ENCODE measurements around the gene ELMO1. TPM values are rescaled to one million over a fixed set of nuclear protein-coding genes. Genes with fewer than 3 reads are reported as not detected.

Gene ELMO1
- total RNA-seq, 2 experiments from 2014 or later, result 72.8 to 75.3 TPM

- Mint-ChIP-seq H3K27me3 (no peaks in the 10 kb centered on the region), H3K4me3 (no peak overlapping the region), H3K36me3 (ENCODE audit: low read depth) (peaks cover 9% of the 10 kb centered on the region), H3K4me1 (ENCODE audit: low read depth) (peaks cover 12% of the 10 kb centered on the region), H3K9me3 (no peaks in the 10 kb centered on the region), H3K27ac (no peak overlapping the region)
- no peak for ATAC-seq
- DNase-seq, result no peak
- intact Hi-C loops (cut with micrococcal nuclease), result loop anchor here (10.0 kb wide), 3 partner anchors 123 to 273 kb away; partner anchors contain the start of gene ELMO1
- ChIA-PET POLR2A (no interaction called here), CTCF (no interaction called here)
- TF ChIP-seq CTCF (IDR thresholded peaks at IDR 0.05), result no peak
These were observed 217.1 kb downstream of the ELMO1 start for GRCh38 chr7:37231613-37232012.

- intact Hi-C loops (cut with micrococcal nuclease), result loop anchor here (10.0 kb wide), 3 partner anchors 125 to 275 kb away; partner anchors contain the start of gene ELMO1
- TF ChIP-seq CTCF (IDR thresholded peaks at IDR 0.05), result no peak
- peak; percentile 43 for DNase-seq
- Mint-ChIP-seq H3K4me1 (ENCODE audit: low read depth) (peaks cover 12% of the 10 kb centered on the region), H3K36me3 (ENCODE audit: low read depth) (peaks cover 9% of the 10 kb centered on the region), H3K27ac (no peak overlapping the region), H3K27me3 (no peaks in the 10 kb centered on the region), H3K4me3 (no peak overlapping the region), H3K9me3 (no peaks in the 10 kb centered on the region)
- ChIA-PET POLR2A (no interaction called here), CTCF (interaction anchor here (1.3 to 2.4 kb wide), 2 partner anchors 30 to 121 kb away, joined by 3 to 5 read pairs; no protein-coding TSS in a partner anchor)
- ATAC-seq, result no peak
These were observed 218.4 kb downstream of the ELMO1 start for GRCh38 chr7:37230221-37230620.

- no peak overlapping the region for H3K4me3 Mint-ChIP-seq
- intact Hi-C loops (cut with micrococcal nuclease), result no loop called here
- H3K36me3 Mint-ChIP-seq (ENCODE audit: low read depth), result peaks cover 14% of the 10 kb centered on the region
- no peak for DNase-seq
- H3K27me3 Mint-ChIP-seq, result no peaks in the 10 kb centered on the region
- peaks cover 6% of the 10 kb centered on the region for H3K4me1 Mint-ChIP-seq (ENCODE audit: low read depth)
- no peaks in the 10 kb centered on the region for H3K9me3 Mint-ChIP-seq
- POLR2A ChIA-PET, result interaction anchor here (0.6 kb wide), 1 partner anchor 781 kb away, joined by 3 read pairs; no protein-coding TSS in a partner anchor
- CTCF ChIA-PET, result interaction anchor here (0.9 to 2.4 kb wide), 3 partner anchors 29 to 122 kb away, joined by 3 to 5 read pairs (median 3); no protein-coding TSS in a partner anchor
- TF ChIP-seq CTCF (IDR thresholded peaks at IDR 0.05), result no peak
- H3K27ac Mint-ChIP-seq, result no peak overlapping the region
- no peak for ATAC-seq
These were observed 219.3 kb downstream of the ELMO1 start for GRCh38 chr7:37229381-37229780.

GRCh38 chr7:37225285-37225969 lies 223.2 kb downstream of the ELMO1 start:
- ChIA-PET CTCF (interaction anchor here (0.8 to 1.7 kb wide), 2 partner anchors 21 to 27 kb away, joined by 3 read pairs; no protein-coding TSS in a partner anchor), POLR2A (no interaction called here)
- Mint-ChIP-seq H3K36me3 (ENCODE audit: low read depth) (peaks cover 22% of the 10 kb centered on the region), H3K4me3 (no peak overlapping the region), H3K9me3 (no peaks in the 10 kb centered on the region), H3K27me3 (no peaks in the 10 kb centered on the region), H3K4me1 (ENCODE audit: low read depth) (peaks cover 5% of the 10 kb centered on the region), H3K27ac (no peak overlapping the region)
- no peak for ATAC-seq
- intact Hi-C loops (cut with micrococcal nuclease), result no loop called here
- DNase-seq, result no peak
- TF ChIP-seq CTCF (IDR thresholded peaks at IDR 0.05), result no peak

- Mint-ChIP-seq H3K9me3 (no peaks in the 10 kb centered on the region), H3K4me1 (ENCODE audit: low read depth) (no peaks in the 10 kb centered on the region), H3K36me3 (ENCODE audit: low read depth) (peaks cover 22% of the 10 kb centered on the region), H3K27ac (no peak overlapping the region), H3K27me3 (no peaks in the 10 kb centered on the region), H3K4me3 (no peak overlapping the region)
- ChIA-PET CTCF (interaction anchor here (0.7 to 1.8 kb wide), 3 partner anchors 10 to 271 kb away, joined by 3 to 6 read pairs (median 5); no protein-coding TSS in a partner anchor), POLR2A (interaction anchor here (1.5 kb wide), 1 partner anchor 16 kb away, joined by 3 read pairs; no protein-coding TSS in a partner anchor)
- no peak for TF ChIP-seq CTCF (IDR thresholded peaks at IDR 0.05)
- intact Hi-C loops (cut with micrococcal nuclease), result no loop called here
- no peak for DNase-seq
- no peak for ATAC-seq
These were observed 223.9 kb downstream of the ELMO1 start for GRCh38 chr7:37224746-37225145.
